Bronchial epithelial cell (primary cell): ENCODE data around the gene MAP3K5. TPM values are rescaled to one million over a fixed set of nuclear protein-coding genes. Genes with fewer than 3 reads are reported as not detected.

Experiments used
- DNase-seq: peaks from one replicate; pipeline ENCODE4 v3.0.0-alpha.2; 2010; ENCODE audit warnings: low read depth
- FAIRE-seq: peaks from 2 replicates; lab custom pipeline; 2011; peaks lifted over from hg19 to GRCh38; lab: Jason Lieb, UNC
- H3K27me3 ChIP-seq: 2 replicates; pipeline ENCODE4 v1.5.1; 2011; ENCODE audit warnings: low read length; ENCODE audit not compliant: control insufficient read depth, insufficient read depth
- H3K36me3 ChIP-seq: 2 replicates; pipeline ENCODE4 v1.5.1; 2011; ENCODE audit warnings: low read length; ENCODE audit not compliant: control insufficient read depth, insufficient read depth
- H3K4me3 ChIP-seq: 2 replicates; pipeline ENCODE4 v1.5.1; 2011; ENCODE audit warnings: mild to moderate bottlenecking, low read depth, low read length, control low read depth
- CTCF ChIP-seq: IDR thresholded peaks from 2 replicates; pipeline ENCODE4 v1.5.1; 2011; ENCODE audit warnings: mild to moderate bottlenecking, moderate library complexity, low read length, control low read depth, inconsistent platforms; ENCODE audit not compliant: insufficient read depth, severe bottlenecking
- total RNA-seq: library from RNA; depleted of rRNA; stranded (reverse); fragments of >200 nt; gene quantifications from 2 replicates; pipeline ENCODE4 v1.2.1, GENCODE V29; 2014

Gene MAP3K5
- total RNA-seq, 1 donor from 2014 or later: 8.2 TPM

GRCh38 chr6:136729832-136730231, 62.4 kb downstream of the MAP3K5 start:
- Histone ChIP-seq H3K36me3 (no peaks in the 10 kb centered on the region), H3K4me3 (no peak overlapping the region), H3K27me3 (no peaks in the 10 kb centered on the region)
- FAIRE-seq (no peak), DNase-seq (no peak)
- TF ChIP-seq CTCF: no peak

- H3K36me3 ChIP-seq: no peaks in the 10 kb centered on the region
These were observed 63.2 kb downstream of the MAP3K5 start for GRCh38 chr6:136728976-136729515.

GRCh38 chr6:136728033-136728939, 64.0 kb downstream of the MAP3K5 start:
- no peak for TF ChIP-seq CTCF
- H3K4me3 ChIP-seq: no peak overlapping the region
- no peak for FAIRE-seq
- DNase-seq: peak; percentile 52
- no peaks in the 10 kb centered on the region for H3K36me3 ChIP-seq
- no peaks in the 10 kb centered on the region for H3K27me3 ChIP-seq

More at GRCh38 chr6:136728976-136729515, 63.2 kb downstream of the MAP3K5 start:
- Histone ChIP-seq H3K27me3 (no peaks in the 10 kb centered on the region), H3K4me3 (no peak overlapping the region)
- no peak for FAIRE-seq
- DNase-seq: no peak
- no peak for TF ChIP-seq CTCF

GRCh38 chr6:136726837-136727557, 65.3 kb downstream of the MAP3K5 start:
- TF ChIP-seq CTCF: no peak
- FAIRE-seq: no peak
- Histone ChIP-seq H3K36me3 (no peaks in the 10 kb centered on the region), H3K27me3 (no peaks in the 10 kb centered on the region), H3K4me3 (no peak overlapping the region)
- no peak for DNase-seq

- no peak for TF ChIP-seq CTCF
- no peak for FAIRE-seq
- Histone ChIP-seq H3K36me3 (no peaks in the 10 kb centered on the region), H3K27me3 (no peaks in the 10 kb centered on the region), H3K4me3 (no peak overlapping the region)
- no peak for DNase-seq
These were observed 67.2 kb downstream of the MAP3K5 start for GRCh38 chr6:136725124-136725523.
